Loucy (cell line): ENCODE data around the gene MAGEA12.
"Not testable (repeated sequence)": the region's sequence is repeated elsewhere in the genome, so short reads cannot be mapped to it uniquely, and the experiment has no call there.

Experiments used
- H2AFZ ChIP-seq: fragments of 200-600 bp; sonication (generic); 2 replicates; pipeline ENCODE4 v1.6.0; 2016; ENCODE audit warnings: antibody characterized with exemption, mild to moderate bottlenecking, low read length, moderate library complexity
- H3F3A ChIP-seq: fragments of 200-600 bp; 2 replicates; pipeline ENCODE4 v1.6.0; 2016; ENCODE audit warnings: antibody characterized with exemption, low read depth, mild to moderate bottlenecking
- H3K27me3 ChIP-seq: fragments of 200-600 bp; sonication (generic); 2 replicates; pipeline ENCODE4 v1.6.1; 2014; ENCODE audit warnings: low read length, mild to moderate bottlenecking; ENCODE audit not compliant: insufficient read depth, poor library complexity, severe bottlenecking
- H3K36me3 ChIP-seq: fragments of 200-600 bp; sonication (generic); 2 replicates; pipeline ENCODE4 v1.6.1; 2016; ENCODE audit warnings: low read length; ENCODE audit not compliant: insufficient read depth
- H3K4me1 ChIP-seq: fragments of 200-600 bp; sonication (generic); 2 replicates; pipeline ENCODE4 v1.5.1; 2014; ENCODE audit warnings: low read length, mild to moderate bottlenecking; ENCODE audit not compliant: insufficient read depth, poor library complexity, severe bottlenecking
- H3K4me2 ChIP-seq: fragments of 200-600 bp; sonication (generic); 2 replicates; pipeline ENCODE4 v1.6.0; 2014; ENCODE audit warnings: antibody characterized with exemption, low read length, low read depth, mild to moderate bottlenecking; ENCODE audit not compliant: poor library complexity, severe bottlenecking
- H3K4me3 ChIP-seq: fragments of 200-600 bp; sonication (generic); 2 replicates; pipeline ENCODE4 v1.5.1; 2014; ENCODE audit warnings: low read length, mild to moderate bottlenecking, mixed read lengths; ENCODE audit not compliant: poor library complexity, severe bottlenecking
- H3K79me2 ChIP-seq: fragments of 200-600 bp; sonication (generic); 2 replicates; pipeline ENCODE4 v1.6.1; 2014; ENCODE audit warnings: low read length; ENCODE audit not compliant: insufficient read depth
- H3K9ac ChIP-seq: fragments of 200-600 bp; sonication (generic); 2 replicates; pipeline ENCODE4 v1.6.0; 2014; ENCODE audit warnings: mild to moderate bottlenecking, low read depth, low read length, moderate library complexity; ENCODE audit not compliant: poor library complexity, severe bottlenecking
- H3K9me2 ChIP-seq: fragments of 200-600 bp; sonication (generic); replicated peaks from 2 replicates; pipeline ENCODE4 v1.6.1; 2016; ENCODE audit warnings: low read depth, low read length, mixed read lengths
- H3K9me3 ChIP-seq: fragments of 200-600 bp; sonication (generic); 2 replicates; pipeline ENCODE4 v1.6.1; 2014; ENCODE audit warnings: mild to moderate bottlenecking, antibody characterized with exemption, low read length, low read depth; ENCODE audit not compliant: insufficient read depth
- H4K20me1 ChIP-seq: fragments of 200-600 bp; sonication (generic); 2 replicates; pipeline ENCODE4 v1.6.0; 2014; ENCODE audit warnings: antibody characterized with exemption, low read length, mild to moderate bottlenecking; ENCODE audit not compliant: insufficient read depth, poor library complexity, severe bottlenecking
- CTCF ChIP-seq: fragments of 200-600 bp; sonication (generic); conservative IDR thresholded peaks from 2 replicates; pipeline ENCODE4 v1.5.1; 2014; ENCODE audit warnings: mild to moderate bottlenecking, antibody characterized with exemption, low read length
- EZH2phosphoT487 ChIP-seq: fragments of 200-600 bp; IDR thresholded peaks from 2 replicates; pipeline ENCODE4 v1.6.1; 2018; ENCODE audit warnings: antibody characterized with exemption, mild to moderate bottlenecking, moderate library complexity, borderline replicate concordance

The MAGEA12 gene

GRCh38 chrX:152735860-152736511 is 2.4 kb downstream of the MAGEA12 start:
- Histone ChIP-seq H3K4me3 (no peak overlapping the region), H3K4me1 (no peaks in the 10 kb centered on the region), H3K79me2 (no peaks in the 10 kb centered on the region), H2AFZ (no peak overlapping the region), H3K9me3 (no peaks in the 10 kb centered on the region), H3F3A (no peaks in the 10 kb centered on the region), H3K9ac (no peak overlapping the region), H3K4me2 (no peak overlapping the region), H3K9me2 (no peaks in the 10 kb centered on the region), H3K27me3 (no peaks in the 10 kb centered on the region), H4K20me1 (no peaks in the 10 kb centered on the region), H3K36me3 (no peaks in the 10 kb centered on the region)
- no peak for TF ChIP-seq EZH2phosphoT487
- no peak for TF ChIP-seq CTCF

GRCh38 chrX:152736528-152736927 is 3.0 kb downstream of the MAGEA12 start:
- H3K4me2 ChIP-seq, H4K20me1 ChIP-seq, H2AFZ ChIP-seq, H3K4me3 ChIP-seq, H3K9ac ChIP-seq, H3F3A ChIP-seq, H3K27me3 ChIP-seq, H3K9me2 ChIP-seq, H3K79me2 ChIP-seq, H3K9me3 ChIP-seq, H3K36me3 ChIP-seq, H3K4me1 ChIP-seq: not testable (repeated sequence)

GRCh38 chrX:152738560-152738959 is 5.0 kb downstream of the MAGEA12 start:
- Histone ChIP-seq H3K9me3 (no peaks in the 10 kb centered on the region), H2AFZ (no peak overlapping the region), H3K79me2 (no peaks in the 10 kb centered on the region), H3F3A (no peaks in the 10 kb centered on the region), H3K4me1 (no peaks in the 10 kb centered on the region), H3K4me3 (no peak overlapping the region), H3K9ac (no peak overlapping the region), H3K36me3 (no peaks in the 10 kb centered on the region), H3K9me2 (no peaks in the 10 kb centered on the region), H3K27me3 (no peaks in the 10 kb centered on the region), H4K20me1 (no peaks in the 10 kb centered on the region), H3K4me2 (no peak overlapping the region)
- TF ChIP-seq CTCF (no peak), EZH2phosphoT487 (no peak)

- not testable (repeated sequence) for H3K27me3 ChIP-seq, H4K20me1 ChIP-seq, H3K9me3 ChIP-seq, H3K4me2 ChIP-seq, H3K9me2 ChIP-seq, H3K4me3 ChIP-seq, H3K36me3 ChIP-seq, H3K9ac ChIP-seq, H3K4me1 ChIP-seq, H3K79me2 ChIP-seq, H3F3A ChIP-seq, H2AFZ ChIP-seq
These were observed 20.4 kb downstream of the MAGEA12 start, which contains the start of gene MAGEA2 for GRCh38 chrX:152753686-152754650. MAGEA2 (minus strand) TSS chrX:152753842; CDS start chrX:152751363, 2,479 bp downstream.

GRCh38 chrX:152754871-152755270 is 21.3 kb downstream of the MAGEA12 start:
- H3K9ac ChIP-seq, H3K4me2 ChIP-seq, H3K4me3 ChIP-seq, H3F3A ChIP-seq, H3K4me1 ChIP-seq, H4K20me1 ChIP-seq, H3K9me3 ChIP-seq, H3K9me2 ChIP-seq, H3K36me3 ChIP-seq, H2AFZ ChIP-seq, H3K79me2 ChIP-seq, H3K27me3 ChIP-seq: not testable (repeated sequence)

- not testable (repeated sequence) for H3K9me3 ChIP-seq, H3K4me2 ChIP-seq, H3K4me1 ChIP-seq, H3K36me3 ChIP-seq, H3K9ac ChIP-seq, H3K27me3 ChIP-seq, H3K79me2 ChIP-seq, H2AFZ ChIP-seq, H4K20me1 ChIP-seq, H3F3A ChIP-seq, H3K9me2 ChIP-seq, H3K4me3 ChIP-seq
These were observed 25.4 kb downstream of the MAGEA12 start, which contains the start of gene CSAG3 for GRCh38 chrX:152758918-152759317. CSAG3 (plus strand) TSS chrX:152759218.
